Stimulated activated CD4-positive, alpha-beta T cell treated with anti-CD3 and anti-CD28 coated beads, Interleukin-12 subunit alpha, Interleukin-12 subunit beta, amount 100 ng/mL, for 4 hours (primary cell): Measurements from ENCODE around the gene ZBTB7C.
"Not testable (repeated sequence)": the region's sequence is repeated elsewhere in the genome, so short reads cannot be mapped to it uniquely, and the experiment has no call there.

Experiments used
- DNase-seq: peaks from one replicate; pipeline ENCODE4 v3.0.0-alpha.2; 2020

Gene ZBTB7C

GRCh38 chr18:48408727-48409590 lies at the start of gene ZBTB7C:
TSS of gene ZBTB7C (minus strand) at chr18:48409383.
- DNase-seq: peak; percentile 13

GRCh38 chr18:48456838-48457237 lies 47.7 kb upstream of the ZBTB7C start:
- DNase-seq: no peak

- DNase-seq: no peak
These were observed 46.6 kb upstream of the ZBTB7C start for GRCh38 chr18:48455555-48456478.

DNA sequence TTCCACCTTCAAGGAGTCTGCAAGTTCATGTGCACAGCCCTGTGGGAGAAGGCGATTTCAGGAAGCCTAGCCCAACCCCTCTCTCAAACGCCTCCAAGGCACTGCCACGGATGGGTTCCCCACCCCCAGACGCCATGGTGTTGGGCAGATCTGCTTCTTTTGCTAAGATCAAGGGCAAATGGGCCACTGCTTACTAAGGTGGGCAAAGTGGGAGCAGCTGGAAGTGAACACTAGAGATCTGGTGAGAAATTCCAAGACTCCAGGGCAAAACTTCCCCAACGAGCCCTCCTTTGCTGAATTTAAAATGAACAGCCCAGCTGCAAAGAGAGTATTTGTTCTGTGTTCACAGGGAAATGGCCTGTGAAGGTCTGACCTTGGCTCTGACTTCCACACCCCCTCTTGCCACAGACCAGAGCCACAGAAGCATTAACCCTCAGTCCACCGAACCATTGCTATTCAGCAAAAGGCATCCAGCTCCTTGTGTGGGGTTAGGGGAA lies 45.1 kb upstream of the ZBTB7C start:
- DNase-seq: no peak

DNA sequence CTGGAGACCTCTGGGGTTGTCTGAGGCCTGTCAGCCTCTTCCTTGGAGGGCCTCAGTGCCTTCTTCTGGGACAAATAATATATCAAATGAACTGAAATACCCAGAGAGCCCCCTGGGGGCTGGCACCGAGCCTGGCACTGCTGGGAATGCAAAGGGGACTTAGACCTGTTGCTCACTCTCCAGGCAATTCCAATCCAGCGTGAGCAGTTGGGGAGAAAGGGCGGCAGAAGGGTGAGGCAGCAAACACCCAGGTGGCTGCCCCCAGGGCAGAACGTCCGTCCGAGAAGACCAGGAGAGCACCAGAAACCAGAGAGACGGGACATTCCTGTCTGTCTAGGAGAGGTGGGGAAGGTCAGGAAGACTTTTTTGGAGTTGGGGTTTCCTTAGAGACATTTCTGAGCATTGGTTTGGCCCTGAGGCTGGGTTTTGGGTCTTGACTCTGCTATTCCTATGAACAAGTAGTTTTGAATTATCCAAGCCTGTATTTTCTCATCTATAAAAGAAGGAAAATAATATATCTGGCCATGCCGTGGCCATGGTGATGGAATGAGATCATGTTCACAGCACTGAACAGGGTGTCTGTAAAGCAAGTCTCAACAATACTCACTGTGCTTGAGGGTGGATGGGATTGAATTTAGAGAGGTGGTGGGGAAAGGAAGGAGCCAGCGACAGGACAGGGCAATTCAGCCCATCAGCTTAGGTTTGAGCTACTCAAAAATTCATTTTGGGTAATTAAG lies 44.3 kb upstream of the ZBTB7C start:
- DNase-seq: no peak

- DNase-seq: no peak
These were observed 43.7 kb upstream of the ZBTB7C start for GRCh38 chr18:48452861-48453323.

DNA sequence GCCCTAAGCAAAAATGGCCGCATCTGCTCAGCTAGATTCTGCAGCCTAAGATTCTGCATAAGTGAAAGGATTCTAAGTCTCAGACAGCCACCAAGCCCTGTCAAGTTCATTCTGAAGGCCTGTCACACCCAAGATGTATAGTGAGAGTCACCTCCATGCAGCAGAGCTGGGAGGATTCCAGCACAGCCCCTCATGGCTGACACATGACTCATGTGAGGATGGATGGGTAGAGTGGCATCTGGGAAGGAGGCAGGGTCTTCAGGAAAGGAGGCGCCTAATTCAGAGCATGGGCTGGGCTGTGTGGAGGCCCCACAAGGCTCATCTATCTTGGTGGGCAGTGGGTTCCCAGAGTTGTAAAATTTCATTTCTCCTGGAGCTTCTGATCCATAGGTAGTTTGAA lies 41.5 kb upstream of the ZBTB7C start:
- no peak for DNase-seq

DNA sequence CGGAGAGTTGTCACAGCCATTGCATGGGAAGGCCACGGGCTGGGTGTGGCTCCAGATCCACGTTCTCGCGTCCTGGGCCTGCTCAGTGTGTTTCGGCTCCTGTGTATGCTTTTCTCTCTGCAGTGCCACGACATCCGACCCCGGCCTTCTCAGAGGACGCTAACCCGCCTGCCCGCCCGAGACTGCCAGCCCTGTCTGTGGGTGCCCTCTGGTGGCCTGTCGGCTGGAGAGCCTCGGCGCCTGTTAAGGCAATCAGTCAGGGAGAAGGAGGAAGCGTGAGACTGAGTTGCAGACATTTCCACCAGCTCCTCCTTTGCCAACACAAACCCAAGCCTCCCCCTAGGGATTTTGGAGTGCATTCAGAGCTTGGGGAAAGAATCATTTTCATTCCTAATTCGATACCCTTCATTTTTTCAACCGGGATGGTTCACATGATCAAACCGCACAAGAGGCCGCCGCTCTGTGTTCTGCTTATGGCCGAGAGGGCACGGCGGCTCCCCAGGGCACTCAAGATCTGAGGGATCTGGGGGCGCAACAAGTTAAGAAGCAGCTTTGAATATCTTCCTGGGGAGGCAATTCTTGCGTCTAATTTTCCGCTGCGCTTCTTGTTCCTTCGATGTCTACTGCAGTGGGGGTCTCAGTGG lies 37.5 kb upstream of the ZBTB7C start:
- DNase-seq: peak; percentile 64

- peak; percentile 64 for DNase-seq
These were observed 36.4 kb upstream of the ZBTB7C start for GRCh38 chr18:48445540-48445939.

- no peak for DNase-seq
These were observed 33.6 kb upstream of the ZBTB7C start for GRCh38 chr18:48442761-48443160.

DNA sequence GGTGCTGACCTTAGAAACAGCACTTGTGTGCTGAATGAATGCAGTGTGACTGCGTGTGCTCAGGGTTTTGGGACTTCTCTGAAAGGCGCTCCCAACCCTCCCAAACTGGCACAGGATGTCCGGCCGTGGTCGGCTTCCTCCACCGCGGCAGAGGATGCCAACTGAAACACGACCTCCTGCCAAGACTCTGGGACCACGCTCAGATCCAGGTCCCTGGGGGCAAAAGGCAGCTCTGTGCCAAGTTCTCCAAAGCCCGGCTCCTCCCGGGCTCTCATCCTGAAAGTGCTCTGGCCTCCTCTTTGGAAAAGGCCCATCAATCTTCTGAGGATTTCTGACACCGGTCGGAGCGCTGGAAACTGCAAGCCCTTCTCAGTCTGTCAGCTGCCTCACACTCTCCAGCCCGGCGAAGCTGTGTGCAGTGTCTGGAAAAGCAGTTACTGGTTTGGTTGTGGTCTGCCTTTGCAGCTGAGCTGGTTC lies 32.3 kb upstream of the ZBTB7C start:
- DNase-seq: no peak

- DNase-seq: no peak
These were observed 31.7 kb upstream of the ZBTB7C start for GRCh38 chr18:48440924-48441323.

DNA sequence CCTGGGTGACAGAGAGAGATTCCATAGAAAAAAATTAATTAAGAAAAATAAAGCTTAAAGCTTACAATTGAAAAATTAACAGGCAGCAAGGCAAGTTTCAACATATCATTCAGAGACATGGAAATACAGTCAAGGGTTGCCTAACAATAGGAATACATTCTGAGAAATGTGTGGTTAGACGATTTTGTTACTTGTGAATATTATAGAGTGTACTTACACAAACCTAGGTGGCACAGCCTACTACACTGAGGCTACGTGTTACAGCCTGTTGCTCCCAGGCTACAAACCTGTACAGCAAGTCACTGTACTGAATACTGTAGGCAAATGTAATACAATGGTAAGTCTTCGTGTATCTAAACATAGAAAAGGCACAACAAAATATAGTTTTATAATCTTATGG lies 27.7 kb upstream of the ZBTB7C start:
- DNase-seq: no peak

GRCh38 chr18:48434382-48434781 lies 25.2 kb upstream of the ZBTB7C start:
- not testable (repeated sequence) for DNase-seq

- DNase-seq: no peak
These were observed 24.4 kb upstream of the ZBTB7C start for GRCh38 chr18:48433541-48433940.

DNA sequence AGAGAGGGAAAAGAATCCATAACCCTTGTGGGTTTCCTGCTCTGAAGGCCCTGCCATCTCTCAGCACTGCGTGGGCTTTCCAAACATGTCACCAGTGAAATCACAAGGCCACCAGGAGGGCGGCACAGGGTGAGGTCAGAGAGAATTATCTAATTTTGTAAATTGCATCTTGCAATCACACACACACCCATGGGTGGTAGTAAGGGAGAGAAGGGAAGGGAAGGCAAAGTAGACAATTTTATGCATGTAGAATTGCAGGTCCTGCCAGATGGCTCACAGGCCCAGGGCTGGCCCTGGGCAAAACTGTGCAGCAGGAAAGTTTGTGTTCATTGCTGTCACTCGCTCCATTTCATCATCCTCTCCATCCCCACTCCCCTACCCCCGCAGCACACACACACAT lies 21.0 kb upstream of the ZBTB7C start:
- DNase-seq: no peak

DNA sequence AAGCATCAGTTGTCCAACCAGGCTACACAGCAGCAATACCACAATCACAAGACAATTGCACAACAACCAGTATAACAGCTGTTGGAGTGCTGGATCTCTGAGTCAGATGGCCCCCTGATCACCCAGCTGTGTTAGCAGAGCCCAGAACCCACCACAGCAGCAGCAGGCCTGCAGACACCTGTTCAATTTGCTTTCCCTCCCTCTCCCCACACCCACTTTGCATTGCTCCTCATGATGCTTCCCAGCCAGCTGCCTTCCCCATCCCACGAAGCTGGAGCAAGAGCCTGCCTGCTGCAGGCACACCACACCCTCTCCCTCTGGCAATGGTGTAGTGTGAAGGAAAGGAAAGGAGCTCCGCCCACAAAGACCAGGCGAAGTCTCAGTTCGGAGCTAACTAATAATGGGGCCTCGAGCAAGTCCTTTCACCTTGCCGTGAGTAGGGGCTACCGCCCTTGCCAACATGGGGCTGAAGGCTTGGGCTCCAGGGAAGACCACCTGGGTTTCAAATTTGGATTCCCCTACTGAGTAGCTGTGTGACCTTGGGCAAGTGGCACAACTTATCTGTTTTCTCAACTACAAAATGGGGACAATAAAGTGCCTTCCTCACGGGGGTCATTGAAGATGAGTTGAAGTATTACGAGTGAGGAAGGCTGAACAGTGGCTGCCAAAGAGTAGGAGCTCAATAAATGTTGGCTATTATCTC lies 19.4 kb upstream of the ZBTB7C start:
- DNase-seq: no peak

GRCh38 chr18:48422947-48423378 lies 13.8 kb upstream of the ZBTB7C start:
- no peak for DNase-seq

- no peak for DNase-seq
These were observed 10.3 kb upstream of the ZBTB7C start for GRCh38 chr18:48419277-48420022.

DNA sequence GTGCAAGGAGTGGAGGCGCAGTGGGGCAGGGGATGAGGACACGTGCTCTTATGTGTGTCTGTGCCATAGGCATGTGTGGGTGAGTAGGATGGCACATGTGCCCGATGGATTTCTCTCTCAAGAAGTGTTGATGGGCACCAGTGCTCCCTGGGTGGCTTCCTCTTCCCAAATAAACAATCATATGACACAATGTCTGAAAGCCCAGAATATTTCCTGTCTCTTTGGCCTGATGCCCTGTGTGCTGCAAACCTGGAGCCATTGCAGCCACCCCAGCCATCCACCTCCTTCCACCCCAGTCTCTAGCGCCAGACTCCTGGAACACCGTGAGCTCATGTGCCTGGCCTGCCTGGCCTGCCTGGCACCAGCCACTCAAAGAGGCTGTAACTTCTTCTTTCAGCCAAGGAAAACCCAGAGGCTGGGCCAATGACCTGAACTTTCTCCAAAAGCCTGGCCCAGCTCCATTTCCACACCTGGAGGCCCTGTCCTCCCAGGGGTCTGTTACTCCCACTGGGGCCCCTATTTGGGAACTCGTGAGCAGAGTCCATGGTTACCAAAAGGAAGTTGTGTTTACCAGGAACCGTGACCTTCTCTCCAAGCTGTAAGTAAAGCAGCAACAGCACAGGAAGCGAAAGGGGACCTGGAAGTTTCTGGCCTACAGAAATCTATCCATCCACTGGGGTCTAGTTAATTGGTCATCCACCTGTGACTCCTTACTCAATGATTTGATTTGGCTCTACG lies 9.5 kb upstream of the ZBTB7C start:
- DNase-seq: no peak
